Activated naive CD4-positive, alpha-beta T cell (primary cell): ENCODE results near the gene CCDC60.

Source experiments
- DNase-seq, 4 experiments: peaks; one replicate each; lab custom pipeline; 2025; lab: John Stamatoyannopoulos, UW

The CCDC60 gene

DNA sequence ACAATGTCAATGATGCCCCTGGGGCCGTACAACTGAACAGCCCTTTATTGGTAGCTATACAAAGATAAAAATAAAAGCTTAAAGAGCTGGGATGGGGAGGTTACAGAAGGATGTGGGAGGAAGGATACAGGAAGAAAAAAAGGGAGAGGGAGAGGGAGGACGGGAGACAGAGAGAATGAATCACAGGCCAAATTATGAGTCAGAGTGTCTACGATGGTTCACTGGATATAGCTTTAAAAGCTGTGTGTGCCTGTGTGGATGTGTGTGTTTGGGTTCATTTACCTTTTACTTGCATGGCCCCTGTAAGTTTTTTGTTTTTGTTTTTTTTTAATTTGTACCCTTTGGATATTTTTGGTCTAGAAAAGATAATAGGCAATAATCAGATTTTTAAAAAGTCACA is 111.9 kb downstream of the CCDC60 start:
- no peak for DNase-seq

GRCh38 chr12:119447126-119447525 is 112.6 kb downstream of the CCDC60 start:
- DNase-seq = no peak

GRCh38 chr12:119447618-119448017 is 113.1 kb downstream of the CCDC60 start:
- DNase-seq = no peak

DNA sequence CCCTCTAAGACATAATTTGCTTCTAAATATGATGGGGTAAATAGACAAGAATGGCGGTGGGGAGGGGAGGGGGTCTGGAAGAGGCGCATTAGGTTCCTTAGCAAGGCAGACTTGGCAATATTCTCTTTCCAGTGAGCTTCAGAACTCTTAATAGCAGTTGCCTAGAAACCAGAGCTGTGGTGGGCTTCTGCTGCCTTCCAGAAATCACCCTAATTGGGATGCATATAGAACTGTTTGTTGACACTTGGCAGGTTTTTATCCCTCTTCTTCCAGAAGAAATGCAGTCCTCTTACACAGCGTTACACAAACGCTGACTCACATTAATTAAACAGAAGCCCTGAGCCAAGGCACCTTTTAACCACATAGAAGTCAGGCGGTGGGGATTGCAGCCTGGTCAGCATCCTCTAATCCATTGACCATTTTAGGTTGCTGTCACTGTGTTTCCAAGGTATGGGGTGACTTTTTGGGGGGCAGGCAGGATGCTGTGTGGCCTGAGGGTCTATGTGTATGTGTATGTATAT is 114.1 kb downstream of the CCDC60 start:
- no peak for DNase-seq

DNA sequence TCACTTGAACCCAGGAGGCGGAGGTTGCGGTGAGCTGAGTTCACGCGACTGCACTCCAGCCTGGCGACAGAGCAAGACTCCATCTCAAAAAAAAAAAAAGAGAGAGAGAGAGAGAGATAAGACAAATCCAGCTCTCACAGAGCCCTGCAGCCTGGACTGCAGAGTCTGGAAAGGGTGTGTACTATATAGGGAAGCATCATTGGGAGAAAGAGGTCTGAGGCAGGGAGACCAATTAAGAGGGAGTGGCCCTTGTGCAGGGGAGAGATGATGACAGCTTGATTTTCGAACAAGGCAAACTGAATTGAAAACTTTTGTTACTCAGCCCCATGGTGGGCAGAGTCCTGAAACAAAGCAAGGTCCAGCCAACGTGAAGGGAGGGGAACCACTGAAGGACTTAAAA is 116.2 kb downstream of the CCDC60 start:
- DNase-seq = no peak

GRCh38 chr12:119456824-119457223 is 122.3 kb downstream of the CCDC60 start:
- no peak for DNase-seq

DNA sequence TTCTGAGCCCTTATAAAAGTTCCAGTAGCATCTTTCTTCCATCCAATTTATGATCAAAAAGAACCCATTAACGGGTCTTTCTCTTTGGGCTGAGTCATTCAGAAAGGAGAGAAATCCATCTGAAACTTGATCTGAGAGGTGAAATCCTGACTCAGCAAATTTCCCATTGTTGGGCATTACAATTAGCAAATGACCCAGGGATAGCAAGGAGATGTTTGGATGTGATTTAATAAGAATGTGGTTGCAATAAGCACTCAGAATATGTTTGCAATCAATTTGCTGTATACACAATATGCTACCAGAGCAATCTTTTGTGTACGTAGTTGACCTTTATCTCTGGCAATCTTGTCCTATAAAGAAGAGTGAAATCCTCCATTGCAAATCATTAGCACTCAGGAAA is 122.7 kb downstream of the CCDC60 start:
- no peak for DNase-seq

- DNase-seq = no peak
Measured at GRCh38 chr12:119459481-119459880, 125.0 kb downstream of the CCDC60 start.

DNA sequence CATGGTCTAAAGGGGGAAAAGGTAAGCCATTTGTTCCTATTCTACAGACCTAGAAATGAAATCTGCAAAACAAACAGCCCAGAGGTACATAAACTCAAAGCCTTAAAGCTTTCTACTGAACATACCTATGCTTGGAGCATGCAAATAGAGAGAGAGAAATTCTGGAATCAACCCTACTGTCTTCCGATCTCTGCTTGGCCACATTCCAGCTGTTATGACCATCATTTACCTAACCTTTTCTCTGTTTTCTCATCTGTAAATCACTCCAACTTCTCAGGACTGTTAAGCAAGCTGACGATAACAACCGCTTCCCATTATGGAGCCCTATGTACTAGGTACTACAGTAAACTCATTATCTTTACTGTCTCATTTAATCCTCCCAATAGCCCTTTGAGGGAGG is 126.3 kb downstream of the CCDC60 start:
- no peak for DNase-seq

GRCh38 chr12:119461636-119462214 is 127.2 kb downstream of the CCDC60 start:
- DNase-seq = no peak

- no peak for DNase-seq
Measured at GRCh38 chr12:119463211-119463926, 128.8 kb downstream of the CCDC60 start.

- DNase-seq = no peak
Measured at GRCh38 chr12:119468296-119468695, 133.8 kb downstream of the CCDC60 start.

GRCh38 chr12:119475650-119476049 is 141.1 kb downstream of the CCDC60 start:
- no peak for DNase-seq

GRCh38 chr12:119476951-119477350 is 142.4 kb downstream of the CCDC60 start:
- no peak for DNase-seq

- DNase-seq = no peak
Measured at GRCh38 chr12:119479121-119479561, 144.6 kb downstream of the CCDC60 start.

DNA sequence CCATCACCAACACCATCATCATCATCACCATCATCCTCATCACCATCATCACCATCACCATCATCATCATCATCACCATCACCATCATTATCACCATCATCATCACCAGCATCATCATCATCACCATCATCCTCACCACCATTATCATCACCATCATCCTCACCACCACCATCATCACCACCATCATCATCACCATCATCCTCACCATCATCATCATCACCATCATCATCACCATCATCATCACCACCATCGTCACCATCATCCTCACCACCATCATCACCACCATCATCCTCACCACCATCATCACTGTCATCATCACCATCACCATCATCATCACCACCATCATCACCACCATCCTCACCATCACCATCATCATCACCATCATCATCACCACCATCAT is 146.0 kb downstream of the CCDC60 start:
- no peak for DNase-seq

- DNase-seq = no peak
Measured at GRCh38 chr12:119486599-119487154, 152.1 kb downstream of the CCDC60 start.

- no peak for DNase-seq
Measured at GRCh38 chr12:119491814-119492213, 157.3 kb downstream of the CCDC60 start.

DNA sequence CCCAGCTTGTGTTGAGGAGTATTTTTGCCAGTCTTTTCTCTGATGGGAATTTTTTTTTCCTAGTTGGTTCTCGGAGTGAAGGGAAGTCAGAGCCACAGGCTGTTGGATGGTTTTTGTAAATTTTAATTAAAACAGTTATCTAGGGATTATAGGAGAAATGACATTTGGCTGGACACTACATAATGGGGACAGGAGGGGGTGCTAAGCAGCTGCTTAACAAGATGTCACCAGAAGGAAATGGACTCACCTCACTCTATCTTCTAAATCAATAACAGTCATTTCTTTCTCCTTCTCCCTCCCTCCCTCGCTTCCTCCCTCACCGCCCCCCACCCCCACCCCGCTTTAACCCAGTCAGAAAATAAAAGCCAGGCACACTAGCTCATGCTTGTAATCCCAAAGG is 165.7 kb downstream of the CCDC60 start:
- DNase-seq = no peak

- no peak for DNase-seq
Measured at GRCh38 chr12:119501052-119501451, 166.5 kb downstream of the CCDC60 start.

DNA sequence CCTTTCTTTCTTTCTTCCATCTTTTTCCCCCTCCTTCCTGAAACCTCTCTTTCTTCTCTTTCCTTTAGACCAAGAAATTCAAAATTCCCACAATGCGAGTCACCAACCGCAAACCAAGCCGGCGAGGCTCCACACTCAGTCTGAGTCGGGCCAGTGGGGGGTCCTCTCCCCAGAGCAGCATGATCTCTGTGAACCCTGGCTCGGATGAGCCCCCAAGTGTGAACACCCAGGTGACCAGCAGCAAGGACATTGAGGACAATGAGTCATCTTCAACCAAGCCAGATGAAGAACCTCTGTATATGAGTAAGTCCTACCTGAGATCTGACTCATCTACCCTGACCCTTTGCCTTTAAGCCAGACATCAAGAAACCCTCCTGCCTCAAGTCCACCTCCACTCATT is 170.5 kb downstream of the CCDC60 start:
- no peak for DNase-seq

GRCh38 chr12:119512772-119513497 is 178.4 kb downstream of the CCDC60 start:
- no peak for DNase-seq

DNA sequence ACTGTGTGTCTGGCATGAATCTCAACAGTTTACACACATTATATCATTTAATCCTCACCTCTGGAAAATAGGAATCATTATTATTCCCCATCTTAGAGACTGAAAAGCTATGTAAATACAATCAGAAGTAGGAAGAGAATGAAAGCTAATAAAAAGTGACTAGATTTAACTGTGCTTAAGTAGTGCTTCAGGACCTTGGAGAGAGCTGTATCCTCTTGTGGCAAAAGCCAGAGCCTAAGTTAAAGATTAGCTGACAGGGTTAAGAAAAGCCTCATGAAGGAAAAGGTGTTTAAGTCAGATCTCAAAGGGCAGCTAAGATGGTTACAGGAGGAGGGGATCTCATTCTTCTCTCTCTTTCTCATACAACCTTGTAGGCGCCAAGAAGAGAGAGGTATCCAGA is 193.7 kb downstream of the CCDC60 start:
- no peak for DNase-seq
